ENCODE results near the gene OR11A1. TPM values are rescaled to one million over a fixed set of nuclear protein-coding genes. Genes with fewer than 3 reads are reported as not detected.

The OR11A1 gene
- total and polyA plus RNA-seq, 2 donors (not counting 3 experiments of a cell fraction or from before 2014, with no cell fraction given): not detected

GRCh38 chr6:29442719-29443118 is 14.2 kb downstream of the OR11A1 start:
- ChIA-PET POLR2A (no interaction called here), CTCF (no interaction called here)
- TF ChIP-seq JUN (IDR thresholded peaks at IDR 0.05; ENCODE audit: borderline replicate concordance, insufficient read depth, insufficient read length, low read depth) (no peak), GATA2 (IDR thresholded peaks at IDR 0.05; ENCODE audit: insufficient read depth, insufficient read length, low read depth, low read length) (no peak), POLR2AphosphoS5 (IDR thresholded peaks at IDR 0.05; ENCODE audit: insufficient read depth, low read depth, low read length) (no peak), EZH2 (IDR thresholded peaks at IDR 0.05; ENCODE audit: borderline replicate concordance, low read depth, low read length, severe bottlenecking) (no peak), FOS (IDR thresholded peaks at IDR 0.05; ENCODE audit: borderline replicate concordance, insufficient read depth, low read length) (no peak), CTCF (IDR thresholded peaks at IDR 0.05; ENCODE audit: extremely low read depth in 1 of 2, insufficient read depth in 1 of 2, low read depth in 1 of 2, low read length in 2 of 2) (no peak), MYC (IDR thresholded peaks at IDR 0.05; ENCODE audit: low read depth, low read length) (no peak), POLR2A (IDR thresholded peaks at IDR 0.05; ENCODE audit: low read depth, low read length) (no peak)
- TF ChIP-seq, protein P1, sequence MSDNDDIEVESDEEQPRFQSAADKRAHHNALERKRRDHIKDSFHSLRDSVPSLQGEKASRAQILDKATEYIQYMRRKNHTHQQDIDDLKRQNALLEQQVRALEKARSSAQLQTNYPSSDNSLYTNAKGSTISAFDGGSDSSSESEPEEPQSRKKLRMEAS (IDR thresholded peaks at IDR 0.05; ENCODE audit: insufficient read depth, insufficient read length): no peak
- no peak overlapping the region for H3K4me3 ChIP-seq (replicated peaks in 1 of 3; ENCODE audit: insufficient read depth in 1 of 3, low read depth in 1 of 3, low read length in 3 of 3)
- no peak overlapping the region for H3K4me2 ChIP-seq (ENCODE audit: insufficient read depth, low read length)
- H3K27me3 ChIP-seq (ENCODE audit: control insufficient read depth in 2 of 2, insufficient read depth in 2 of 2, low read length in 2 of 2): no peaks in the 10 kb centered on the region
- dilution Hi-C loops (cut with MboI; ENCODE audit: extremely low pct_ligation_motif_present, low sequenced_read_pairs) (no loop called here), intact Hi-C loops (cut with micrococcal nuclease) (no loop called here)
- H3K36me3 ChIP-seq (ENCODE audit: control insufficient read depth in 2 of 2, extremely low read depth in 1 of 2, insufficient read depth in 2 of 2, low read length in 2 of 2): no peaks in the 10 kb centered on the region
- no peaks in the 10 kb centered on the region for H3K9me3 ChIP-seq (replicated peaks; ENCODE audit: control insufficient read depth, insufficient read depth, low read length)
- no peak overlapping the region for H3K27ac ChIP-seq (ENCODE audit: insufficient read depth, low read depth, low read length)
- no peaks in the 10 kb centered on the region for H3K4me1 ChIP-seq (ENCODE audit: control insufficient read depth, extremely low read depth, insufficient read depth, low read length)
- no TSS peak for BruUV-seq (replicated peaks)
- H3K9ac ChIP-seq (replicated peaks; ENCODE audit: extremely low read depth, insufficient read depth, low read length): no peak overlapping the region
- H2AFZ ChIP-seq (ENCODE audit: low read depth, low read length): no peak overlapping the region
- no peaks in the 10 kb centered on the region for H4K20me1 ChIP-seq (replicated peaks; ENCODE audit: control insufficient read depth, extremely low read depth, insufficient read depth, low read length)
- H3K9me1 ChIP-seq (replicated peaks; ENCODE audit: control insufficient read depth, extremely low read depth, insufficient read depth, low read length): no peaks in the 10 kb centered on the region
- no peaks in the 10 kb centered on the region for H3K79me2 ChIP-seq (ENCODE audit: control insufficient read depth, insufficient read depth, low read length)
- FAIRE-seq: no peak
- no peak for DNase-seq (ENCODE audit: low read depth, low spot score)

All from endothelial cell of umbilical vein (primary cell).